Measurements from ENCODE around the gene GJD4. TPM values are rescaled to one million over a fixed set of nuclear protein-coding genes. Genes with fewer than 3 reads are reported as not detected.

Gene GJD4
- total RNA-seq, 2 donors from 2014 or later, result not detected

DNA sequence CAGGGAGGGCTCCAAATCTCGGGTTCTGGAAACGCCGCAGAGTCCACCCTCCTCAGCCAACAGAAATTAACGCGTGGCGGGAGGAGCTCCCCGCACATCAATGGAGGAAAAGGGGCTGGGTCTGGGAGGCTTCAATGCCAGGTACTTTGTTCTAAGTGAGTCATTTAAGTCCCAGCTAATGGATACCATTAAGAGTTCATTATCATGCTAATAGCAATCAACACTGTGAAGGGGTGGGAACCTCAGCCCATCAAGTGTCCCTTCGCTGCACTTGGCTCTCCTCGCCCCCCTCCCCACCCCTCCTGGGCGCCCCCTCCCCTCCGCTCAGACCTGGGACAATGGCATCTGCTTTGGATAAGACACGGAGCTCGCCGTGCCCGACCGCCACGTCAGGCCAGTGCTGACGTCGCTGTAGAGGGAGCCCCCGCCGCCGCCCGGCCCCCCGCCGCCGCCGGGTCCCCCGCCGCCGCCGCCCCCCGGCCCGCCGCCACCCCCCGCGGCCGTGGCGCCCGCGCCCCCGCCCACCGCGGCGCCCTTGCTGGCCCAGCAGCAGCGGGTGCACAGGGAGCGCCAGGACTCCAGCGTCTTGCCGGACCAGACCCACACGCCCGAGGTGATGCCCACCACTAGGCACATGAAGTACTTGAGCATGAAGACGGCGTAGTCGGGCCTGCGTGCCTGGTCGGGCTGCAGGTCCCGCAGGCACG lies 34.0 kb downstream of the GJD4 start:
- Histone ChIP-seq H3K27ac (no peak overlapping the region), H3K36me3 (no peaks in the 10 kb centered on the region), H3K9me3 (no peaks in the 10 kb centered on the region), H3K4me1 (ENCODE audit: control insufficient read depth in 1 of 2, low read depth in 2 of 2) (peaks cover 12 to 36% of the 10 kb centered on the region in 2 donors), H3K27me3 (replicated peaks; ENCODE audit: insufficient read depth) (no peaks in the 10 kb centered on the region), H3K4me3 (peak overlapping the region; percentile 74)
- TF ChIP-seq, protein P1, sequence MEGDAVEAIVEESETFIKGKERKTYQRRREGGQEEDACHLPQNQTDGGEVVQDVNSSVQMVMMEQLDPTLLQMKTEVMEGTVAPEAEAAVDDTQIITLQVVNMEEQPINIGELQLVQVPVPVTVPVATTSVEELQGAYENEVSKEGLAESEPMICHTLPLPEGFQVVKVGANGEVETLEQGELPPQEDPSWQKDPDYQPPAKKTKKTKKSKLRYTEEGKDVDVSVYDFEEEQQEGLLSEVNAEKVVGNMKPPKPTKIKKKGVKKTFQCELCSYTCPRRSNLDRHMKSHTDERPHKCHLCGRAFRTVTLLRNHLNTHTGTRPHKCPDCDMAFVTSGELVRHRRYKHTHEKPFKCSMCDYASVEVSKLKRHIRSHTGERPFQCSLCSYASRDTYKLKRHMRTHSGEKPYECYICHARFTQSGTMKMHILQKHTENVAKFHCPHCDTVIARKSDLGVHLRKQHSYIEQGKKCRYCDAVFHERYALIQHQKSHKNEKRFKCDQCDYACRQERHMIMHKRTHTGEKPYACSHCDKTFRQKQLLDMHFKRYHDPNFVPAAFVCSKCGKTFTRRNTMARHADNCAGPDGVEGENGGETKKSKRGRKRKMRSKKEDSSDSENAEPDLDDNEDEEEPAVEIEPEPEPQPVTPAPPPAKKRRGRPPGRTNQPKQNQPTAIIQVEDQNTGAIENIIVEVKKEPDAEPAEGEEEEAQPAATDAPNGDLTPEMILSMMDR (IDR thresholded peaks at IDR 0.05), result no peak
- ATAC-seq (ENCODE audit: insufficient number of reproducible peaks, low FRiP score, low read depth) (no peak), DNase-seq (ENCODE audit: low spot score) (no peak)

DNA sequence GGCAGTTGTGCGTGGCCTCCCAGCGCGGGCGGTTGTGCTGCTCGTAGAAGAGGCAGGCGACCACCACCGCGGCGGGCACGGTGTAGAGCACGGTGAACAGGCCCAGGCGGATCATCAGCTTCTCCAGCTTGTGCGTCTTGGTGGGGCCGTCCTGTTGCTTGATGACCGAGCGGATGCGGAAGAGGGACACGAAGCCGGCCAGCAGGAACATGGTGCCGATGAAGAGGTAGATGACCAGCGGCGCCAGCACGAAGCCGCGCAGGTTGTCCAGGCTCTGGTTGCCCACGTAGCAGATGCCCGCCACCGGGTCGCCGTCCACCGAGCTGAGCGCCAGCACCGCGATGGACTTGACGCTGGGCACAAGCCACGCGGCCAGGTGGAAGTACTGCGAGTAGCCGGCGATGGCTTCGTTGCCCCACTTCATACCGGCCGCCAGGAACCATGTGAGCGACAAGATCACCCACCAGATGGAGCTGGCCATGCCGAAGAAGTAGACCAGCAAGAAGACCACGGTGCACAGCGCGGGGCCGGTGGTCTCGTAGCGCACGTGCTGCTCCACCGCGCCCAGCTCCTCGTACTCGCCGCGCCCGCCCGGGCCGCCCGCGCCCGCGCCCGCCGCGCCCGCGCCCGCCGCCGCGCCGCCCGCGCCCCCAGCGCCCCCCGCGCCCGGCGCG lies 34.7 kb downstream of the GJD4 start:
- DNase-seq (ENCODE audit: low spot score), result no peak
- TF ChIP-seq, protein P1 (IDR thresholded peaks at IDR 0.05), result peak; percentile 29
- H3K27ac ChIP-seq, result no peak overlapping the region

DNA sequence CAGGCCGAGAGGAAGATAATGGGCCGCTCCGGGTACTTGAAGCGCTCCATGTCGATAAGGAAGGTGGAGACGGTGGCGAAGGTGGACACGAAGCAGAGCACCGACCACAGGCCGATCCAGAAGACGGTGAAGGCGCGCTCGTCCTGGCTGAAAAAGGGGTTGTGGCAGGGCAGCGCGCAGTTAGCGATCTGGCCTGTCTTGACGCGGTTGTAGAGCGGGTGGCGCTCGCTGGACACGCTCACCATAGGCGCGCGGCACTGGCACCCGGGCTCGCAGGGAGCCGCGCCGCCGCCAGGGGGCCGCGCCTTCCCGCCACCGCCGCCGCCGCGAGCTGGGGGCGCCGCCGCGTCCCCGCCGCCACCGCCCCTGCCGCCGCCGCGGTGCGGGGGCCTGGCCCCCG lies 35.3 kb downstream of the GJD4 start:
- Histone ChIP-seq H3K27me3 (replicated peaks; ENCODE audit: insufficient read depth) (no peaks in the 10 kb centered on the region), H3K36me3 (no peaks in the 10 kb centered on the region), H3K4me3 (peak overlapping the region; percentile 74), H3K27ac (no peak overlapping the region), H3K4me1 (ENCODE audit: control insufficient read depth in 1 of 2, low read depth in 2 of 2) (peaks cover 12 to 41% of the 10 kb centered on the region in 2 donors), H3K9me3 (no peaks in the 10 kb centered on the region)
- peak; percentile 5 for DNase-seq (ENCODE audit: low spot score)
- TF ChIP-seq, protein P1 (IDR thresholded peaks at IDR 0.05), result peak; percentile 42
- ATAC-seq (ENCODE audit: insufficient number of reproducible peaks, low FRiP score, low read depth), result no peak

More for the DNA sequence above, 34.7 kb downstream of the GJD4 start:
- no peaks in the 10 kb centered on the region for H3K9me3 ChIP-seq
- H3K4me1 ChIP-seq (ENCODE audit: control insufficient read depth in 1 of 2, low read depth in 2 of 2), result peaks cover 12 to 41% of the 10 kb centered on the region in 2 donors
- H3K4me3 ChIP-seq, result peak overlapping the region; percentile 74
- no peaks in the 10 kb centered on the region for H3K27me3 ChIP-seq (replicated peaks; ENCODE audit: insufficient read depth)
- ATAC-seq (ENCODE audit: insufficient number of reproducible peaks, low FRiP score, low read depth), result no peak
- H3K36me3 ChIP-seq, result no peaks in the 10 kb centered on the region

DNA sequence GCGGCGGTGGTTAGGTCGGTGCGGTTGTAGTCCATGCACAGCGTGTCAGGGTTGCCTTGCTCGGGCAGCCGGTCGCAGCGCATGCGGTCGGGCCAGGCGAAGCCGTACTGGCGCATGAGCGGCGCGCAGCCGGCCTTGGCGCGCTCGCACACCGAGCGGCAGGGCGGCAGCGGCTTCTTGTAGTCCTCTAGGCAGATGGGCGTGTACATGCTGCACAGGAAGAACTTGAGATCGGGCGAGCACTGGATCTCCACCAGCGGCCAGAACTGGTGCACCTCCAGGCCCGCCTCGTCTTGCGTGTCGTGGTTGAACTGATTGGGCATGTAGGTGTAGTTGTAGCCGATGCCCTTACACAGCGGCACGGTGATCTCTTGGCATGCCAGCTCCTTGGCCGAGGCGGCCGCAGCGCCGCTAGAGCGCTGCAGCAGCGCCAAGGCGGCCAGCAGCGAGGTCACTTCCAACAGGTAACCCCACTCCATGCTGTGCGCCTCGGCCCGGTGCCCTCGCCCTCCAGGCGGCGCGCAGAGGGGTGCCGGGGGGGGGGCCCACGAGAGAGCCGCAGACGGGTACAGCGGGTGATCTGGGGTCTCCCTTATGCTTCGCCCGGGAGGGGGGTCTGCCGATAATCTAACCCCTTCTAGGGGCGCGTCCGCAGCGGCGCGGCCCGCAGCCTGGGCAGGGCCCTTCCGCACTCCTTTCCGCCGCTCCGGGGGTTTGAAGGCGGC lies 36.0 kb downstream of the GJD4 start:
- H3K4me3 ChIP-seq, result peak overlapping the region; percentile 88
- ATAC-seq (ENCODE audit: insufficient number of reproducible peaks, low FRiP score, low read depth), result no peak
- no peaks in the 10 kb centered on the region for H3K27me3 ChIP-seq (replicated peaks; ENCODE audit: insufficient read depth)
- no peak for DNase-seq (ENCODE audit: low spot score)
- TF ChIP-seq, protein P1 (IDR thresholded peaks at IDR 0.05), result no peak
- H3K9me3 ChIP-seq, result no peaks in the 10 kb centered on the region
- no peaks in the 10 kb centered on the region for H3K36me3 ChIP-seq
- peak overlapping the region; percentile 89 to 96 for H3K27ac ChIP-seq
- peaks cover 8 to 36% of the 10 kb centered on the region in 2 donors for H3K4me1 ChIP-seq (ENCODE audit: control insufficient read depth in 1 of 2, low read depth in 2 of 2)

DNA sequence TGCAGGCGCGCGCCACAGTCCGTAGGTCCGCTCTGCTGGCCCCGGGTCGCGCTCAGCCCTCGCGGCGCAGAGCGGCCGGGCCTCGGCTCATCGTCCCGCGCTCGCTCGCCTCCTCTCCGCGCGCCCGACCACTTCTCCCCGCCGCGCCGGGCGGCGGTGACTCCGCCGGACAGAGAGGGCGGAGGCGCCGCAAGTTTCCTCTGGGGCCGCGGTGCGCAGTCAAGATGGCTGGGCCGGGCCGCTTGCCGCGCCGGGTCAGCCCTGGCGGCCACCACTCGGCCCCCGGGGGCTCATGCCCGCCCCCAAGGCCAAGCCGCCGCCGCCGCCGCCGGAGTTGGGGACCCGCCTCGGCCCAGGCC lies 36.5 kb downstream of the GJD4 start:
- Histone ChIP-seq H3K36me3 (no peaks in the 10 kb centered on the region), H3K27ac (peak overlapping the region; percentile 89 to 96), H3K4me3 (peak overlapping the region; percentile 88), H3K9me3 (no peaks in the 10 kb centered on the region), H3K4me1 (ENCODE audit: control insufficient read depth in 1 of 2, low read depth in 2 of 2) (peaks cover 8 to 33% of the 10 kb centered on the region in 2 donors), H3K27me3 (replicated peaks; ENCODE audit: insufficient read depth) (no peaks in the 10 kb centered on the region)
- DNase-seq (ENCODE audit: low spot score), result no peak
- TF ChIP-seq, protein P1 (IDR thresholded peaks at IDR 0.05), result no peak
- ATAC-seq (ENCODE audit: insufficient number of reproducible peaks, low FRiP score, low read depth), result no peak

All from thoracic aorta (tissue), 2 donors.